Measurements from ENCODE around the gene CDH2.

- TF ChIP-seq ATF3 (IDR thresholded peaks at IDR 0.05) (no peak), CTCF (IDR thresholded peaks at IDR 0.05; ENCODE audit: low read depth, low read length, missing input control) (no peak)
Observed at GRCh38 chr18:27921392-27921791, 255.5 kb downstream of the CDH2 start.
